ENCODE results near the gene CFB. TPM values are rescaled to one million over a fixed set of nuclear protein-coding genes. Genes with fewer than 3 reads are reported as not detected.

The CFB gene
- total RNA-seq, 1 experiment from 2014 or later: 944 TPM

DNA sequence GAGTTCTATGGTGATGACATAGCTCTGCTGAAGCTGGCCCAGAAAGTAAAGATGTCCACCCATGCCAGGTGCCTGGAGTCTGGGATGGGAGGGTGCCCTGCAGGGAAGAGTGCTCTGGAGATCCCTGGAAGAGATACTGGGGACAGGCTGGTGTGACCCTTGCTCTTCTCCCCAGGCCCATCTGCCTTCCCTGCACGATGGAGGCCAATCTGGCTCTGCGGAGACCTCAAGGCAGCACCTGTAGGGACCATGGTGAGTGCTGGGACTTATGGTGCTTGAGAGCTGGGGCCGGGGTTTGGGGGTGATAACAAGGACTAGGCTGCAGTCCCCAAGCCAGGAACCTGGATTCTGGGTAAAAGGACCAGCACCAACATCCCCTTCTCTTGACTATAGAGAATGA, 2.2 kb upstream of the CFB start:
- no peaks in the 10 kb centered on the region for H3K9me3 Mint-ChIP-seq (ENCODE audit: low read depth, unreplicated experiment)
- intact Hi-C loops (cut with micrococcal nuclease; ENCODE audit: unreplicated experiment): loop anchor here (10.0 kb wide), 2 partner anchors 169 to 251 kb away; partner anchors contain the start of genes GPSM3, PBX2 and VWA7
- peaks cover 47% of the 10 kb centered on the region for H3K36me3 Mint-ChIP-seq (ENCODE audit: insufficient read depth, unreplicated experiment)
- CTCF ChIA-PET: no interaction called here
- no peak for DNase-seq
- no peaks in the 10 kb centered on the region for H3K27me3 Mint-ChIP-seq (ENCODE audit: unreplicated experiment)
- no peak overlapping the region for H3K4me3 Mint-ChIP-seq (ENCODE audit: low read depth, unreplicated experiment)
- TF ChIP-seq, protein P1, sequence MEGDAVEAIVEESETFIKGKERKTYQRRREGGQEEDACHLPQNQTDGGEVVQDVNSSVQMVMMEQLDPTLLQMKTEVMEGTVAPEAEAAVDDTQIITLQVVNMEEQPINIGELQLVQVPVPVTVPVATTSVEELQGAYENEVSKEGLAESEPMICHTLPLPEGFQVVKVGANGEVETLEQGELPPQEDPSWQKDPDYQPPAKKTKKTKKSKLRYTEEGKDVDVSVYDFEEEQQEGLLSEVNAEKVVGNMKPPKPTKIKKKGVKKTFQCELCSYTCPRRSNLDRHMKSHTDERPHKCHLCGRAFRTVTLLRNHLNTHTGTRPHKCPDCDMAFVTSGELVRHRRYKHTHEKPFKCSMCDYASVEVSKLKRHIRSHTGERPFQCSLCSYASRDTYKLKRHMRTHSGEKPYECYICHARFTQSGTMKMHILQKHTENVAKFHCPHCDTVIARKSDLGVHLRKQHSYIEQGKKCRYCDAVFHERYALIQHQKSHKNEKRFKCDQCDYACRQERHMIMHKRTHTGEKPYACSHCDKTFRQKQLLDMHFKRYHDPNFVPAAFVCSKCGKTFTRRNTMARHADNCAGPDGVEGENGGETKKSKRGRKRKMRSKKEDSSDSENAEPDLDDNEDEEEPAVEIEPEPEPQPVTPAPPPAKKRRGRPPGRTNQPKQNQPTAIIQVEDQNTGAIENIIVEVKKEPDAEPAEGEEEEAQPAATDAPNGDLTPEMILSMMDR (IDR thresholded peaks at IDR 0.05; ENCODE audit: unreplicated experiment): no peak
- H3K4me1 Mint-ChIP-seq (ENCODE audit: low read depth, unreplicated experiment): peaks cover 86% of the 10 kb centered on the region
- H3K27ac Mint-ChIP-seq (ENCODE audit: unreplicated experiment): no peak overlapping the region
- no TSS peak for BruUV-seq (replicated peaks)

DNA sequence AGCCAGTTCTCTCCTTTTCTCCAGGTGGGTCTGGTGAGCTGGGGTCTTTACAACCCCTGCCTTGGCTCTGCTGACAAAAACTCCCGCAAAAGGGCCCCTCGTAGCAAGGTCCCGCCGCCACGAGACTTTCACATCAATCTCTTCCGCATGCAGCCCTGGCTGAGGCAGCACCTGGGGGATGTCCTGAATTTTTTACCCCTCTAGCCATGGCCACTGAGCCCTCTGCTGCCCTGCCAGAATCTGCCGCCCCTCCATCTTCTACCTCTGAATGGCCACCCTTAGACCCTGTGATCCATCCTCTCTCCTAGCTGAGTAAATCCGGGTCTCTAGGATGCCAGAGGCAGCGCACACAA, 765 bp upstream of the CFB start:
- no TSS peak for BruUV-seq (replicated peaks)
- H3K4me1 Mint-ChIP-seq (ENCODE audit: low read depth, unreplicated experiment): peaks cover 90% of the 10 kb centered on the region
- H3K36me3 Mint-ChIP-seq (ENCODE audit: insufficient read depth, unreplicated experiment): peaks cover 58% of the 10 kb centered on the region
- CTCF ChIA-PET: interaction anchor here (0.6 to 1.5 kb wide), 17 partner anchors 14 to 893 kb away, joined by 3 to 16 read pairs (median 5); partner anchors contain the start of genes DXO, EHMT2, MSH5 and NEU1
- H3K4me3 Mint-ChIP-seq (ENCODE audit: low read depth, unreplicated experiment): peak overlapping the region; percentile 77
- DNase-seq: no peak
- H3K9me3 Mint-ChIP-seq (ENCODE audit: low read depth, unreplicated experiment): no peaks in the 10 kb centered on the region
- H3K27me3 Mint-ChIP-seq (ENCODE audit: unreplicated experiment): no peaks in the 10 kb centered on the region
- TF ChIP-seq, protein P1 (IDR thresholded peaks at IDR 0.05; ENCODE audit: unreplicated experiment): no peak
- intact Hi-C loops (cut with micrococcal nuclease; ENCODE audit: unreplicated experiment): loop anchor here (1.0 to 10.0 kb wide), 3 partner anchors 170 to 280 kb away; partner anchors contain the start of genes GPSM3, PBX2 and VWA7
- H3K27ac Mint-ChIP-seq (ENCODE audit: unreplicated experiment): peak overlapping the region; percentile 84

DNA sequence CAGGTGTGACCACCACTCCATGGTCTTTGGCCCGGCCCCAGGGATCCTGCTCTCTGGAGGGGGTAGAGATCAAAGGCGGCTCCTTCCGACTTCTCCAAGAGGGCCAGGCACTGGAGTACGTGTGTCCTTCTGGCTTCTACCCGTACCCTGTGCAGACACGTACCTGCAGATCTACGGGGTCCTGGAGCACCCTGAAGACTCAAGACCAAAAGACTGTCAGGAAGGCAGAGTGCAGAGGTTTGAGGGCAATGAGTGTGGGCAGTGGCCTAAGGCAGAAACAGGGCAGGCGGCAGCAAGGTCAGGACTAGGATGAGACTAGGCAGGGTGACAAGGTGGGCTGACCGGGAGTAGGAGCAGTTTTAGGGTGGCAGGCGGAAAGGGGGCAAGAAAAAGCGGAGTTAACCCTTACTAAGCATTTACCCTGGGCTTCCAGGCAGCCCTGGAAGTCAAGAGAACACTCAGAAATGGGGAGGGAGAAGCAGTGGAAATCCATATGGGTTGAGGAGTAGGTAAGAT, 533 bp downstream of the CFB start:
- TF ChIP-seq, protein P1 (IDR thresholded peaks at IDR 0.05; ENCODE audit: unreplicated experiment): no peak
- Mint-ChIP-seq H3K27ac (ENCODE audit: unreplicated experiment) (peak overlapping the region; percentile 84), H3K9me3 (ENCODE audit: low read depth, unreplicated experiment) (no peaks in the 10 kb centered on the region), H3K36me3 (ENCODE audit: insufficient read depth, unreplicated experiment) (peaks cover 61% of the 10 kb centered on the region), H3K27me3 (ENCODE audit: unreplicated experiment) (no peaks in the 10 kb centered on the region), H3K4me3 (ENCODE audit: low read depth, unreplicated experiment) (peak overlapping the region; percentile 77), H3K4me1 (ENCODE audit: low read depth, unreplicated experiment) (peaks cover 77% of the 10 kb centered on the region)
- DNase-seq: no peak
- intact Hi-C loops (cut with micrococcal nuclease; ENCODE audit: unreplicated experiment): loop anchor here (10.0 kb wide), 2 partner anchors 172 to 248 kb away; partner anchors contain the start of genes GPSM3, PBX2 and VWA7
- CTCF ChIA-PET: interaction anchor here (0.8 to 1.5 kb wide), 12 partner anchors 13 to 207 kb away, joined by 3 to 16 read pairs (median 5); partner anchors contain the start of genes DXO, EHMT2, LSM2 and MSH5
- BruUV-seq (replicated peaks): TSS peak; percentile 58

DNA sequence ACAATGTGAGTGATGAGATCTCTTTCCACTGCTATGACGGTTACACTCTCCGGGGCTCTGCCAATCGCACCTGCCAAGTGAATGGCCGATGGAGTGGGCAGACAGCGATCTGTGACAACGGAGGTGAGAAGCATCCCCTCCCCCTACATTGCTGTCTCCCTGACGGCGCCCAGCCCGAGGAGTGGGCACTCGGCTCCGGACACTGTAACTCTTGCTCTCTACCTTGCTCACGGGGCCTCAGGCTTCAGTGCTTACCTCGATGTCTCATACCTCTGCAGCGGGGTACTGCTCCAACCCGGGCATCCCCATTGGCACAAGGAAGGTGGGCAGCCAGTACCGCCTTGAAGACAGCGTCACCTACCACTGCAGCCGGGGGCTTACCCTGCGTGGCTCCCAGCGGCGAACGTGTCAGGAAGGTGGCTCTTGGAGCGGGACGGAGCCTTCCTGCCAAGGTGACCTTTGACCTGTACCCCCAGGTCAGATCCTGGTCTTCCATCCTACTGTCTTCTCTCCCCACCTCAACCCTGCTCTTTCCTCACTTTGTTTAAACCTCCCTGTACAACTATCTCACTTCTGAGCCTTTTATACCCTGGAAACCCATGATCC, 1.3 kb downstream of the CFB start:
- peak overlapping the region; percentile 84 for H3K27ac Mint-ChIP-seq (ENCODE audit: unreplicated experiment)
- no TSS peak for BruUV-seq (replicated peaks)
- H3K36me3 Mint-ChIP-seq (ENCODE audit: insufficient read depth, unreplicated experiment): peaks cover 67% of the 10 kb centered on the region
- intact Hi-C loops (cut with micrococcal nuclease; ENCODE audit: unreplicated experiment): loop anchor here (10.0 kb wide), 2 partner anchors 172 to 248 kb away; partner anchors contain the start of genes GPSM3, PBX2 and VWA7
- no peaks in the 10 kb centered on the region for H3K27me3 Mint-ChIP-seq (ENCODE audit: unreplicated experiment)
- CTCF ChIA-PET: no interaction called here
- TF ChIP-seq, protein P1 (IDR thresholded peaks at IDR 0.05; ENCODE audit: unreplicated experiment): no peak
- H3K4me1 Mint-ChIP-seq (ENCODE audit: low read depth, unreplicated experiment): peaks cover 70% of the 10 kb centered on the region
- no peaks in the 10 kb centered on the region for H3K9me3 Mint-ChIP-seq (ENCODE audit: low read depth, unreplicated experiment)
- peak overlapping the region; percentile 77 for H3K4me3 Mint-ChIP-seq (ENCODE audit: low read depth, unreplicated experiment)
- DNase-seq: no peak

Measured in Calu3 (cell line).